D721Med (cell line): ENCODE results near the gene SCYL3.

ENCODE experiments used
- DNase-seq: peaks from one replicate; pipeline ENCODE4 v3.0.0; 2011; ENCODE audit warnings: low spot score; ENCODE audit not compliant: insufficient read length
- FAIRE-seq: peaks from 2 replicates; lab custom pipeline; 2011; peaks lifted over from hg19 to GRCh38; lab: Jason Lieb, UNC
- TF ChIP-seq, protein P1 (sequence below): IDR thresholded peaks from 2 replicates; pipeline ENCODE4 v1.5.1; 2012; ENCODE audit warnings: mild to moderate bottlenecking, control low read depth; ENCODE audit not compliant: insufficient read depth; ENCODE audit errors: missing control alignments

SCYL3 gene

DNA sequence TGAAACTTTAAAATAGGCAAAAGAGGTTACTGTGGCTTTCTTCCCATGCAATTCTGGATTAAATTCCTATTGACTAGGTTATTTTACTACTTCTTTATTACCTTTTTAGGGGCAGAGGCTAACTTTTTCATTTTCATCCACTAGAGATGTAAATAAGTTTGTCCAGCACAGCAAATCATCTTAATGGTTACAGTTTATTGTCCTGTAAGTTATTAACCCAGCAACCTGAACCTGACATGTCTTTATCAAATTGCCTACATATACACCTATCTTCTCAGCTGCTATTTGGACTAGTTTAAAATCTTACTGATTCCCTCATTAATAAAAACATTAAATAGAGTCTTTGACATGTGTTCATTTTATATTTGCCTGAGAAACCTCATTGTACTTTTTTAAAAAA lies 6.9 kb upstream of the SCYL3 start:
- DNase-seq = no peak
- FAIRE-seq = no peak
- TF ChIP-seq, protein P1, sequence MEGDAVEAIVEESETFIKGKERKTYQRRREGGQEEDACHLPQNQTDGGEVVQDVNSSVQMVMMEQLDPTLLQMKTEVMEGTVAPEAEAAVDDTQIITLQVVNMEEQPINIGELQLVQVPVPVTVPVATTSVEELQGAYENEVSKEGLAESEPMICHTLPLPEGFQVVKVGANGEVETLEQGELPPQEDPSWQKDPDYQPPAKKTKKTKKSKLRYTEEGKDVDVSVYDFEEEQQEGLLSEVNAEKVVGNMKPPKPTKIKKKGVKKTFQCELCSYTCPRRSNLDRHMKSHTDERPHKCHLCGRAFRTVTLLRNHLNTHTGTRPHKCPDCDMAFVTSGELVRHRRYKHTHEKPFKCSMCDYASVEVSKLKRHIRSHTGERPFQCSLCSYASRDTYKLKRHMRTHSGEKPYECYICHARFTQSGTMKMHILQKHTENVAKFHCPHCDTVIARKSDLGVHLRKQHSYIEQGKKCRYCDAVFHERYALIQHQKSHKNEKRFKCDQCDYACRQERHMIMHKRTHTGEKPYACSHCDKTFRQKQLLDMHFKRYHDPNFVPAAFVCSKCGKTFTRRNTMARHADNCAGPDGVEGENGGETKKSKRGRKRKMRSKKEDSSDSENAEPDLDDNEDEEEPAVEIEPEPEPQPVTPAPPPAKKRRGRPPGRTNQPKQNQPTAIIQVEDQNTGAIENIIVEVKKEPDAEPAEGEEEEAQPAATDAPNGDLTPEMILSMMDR = no peak

DNA sequence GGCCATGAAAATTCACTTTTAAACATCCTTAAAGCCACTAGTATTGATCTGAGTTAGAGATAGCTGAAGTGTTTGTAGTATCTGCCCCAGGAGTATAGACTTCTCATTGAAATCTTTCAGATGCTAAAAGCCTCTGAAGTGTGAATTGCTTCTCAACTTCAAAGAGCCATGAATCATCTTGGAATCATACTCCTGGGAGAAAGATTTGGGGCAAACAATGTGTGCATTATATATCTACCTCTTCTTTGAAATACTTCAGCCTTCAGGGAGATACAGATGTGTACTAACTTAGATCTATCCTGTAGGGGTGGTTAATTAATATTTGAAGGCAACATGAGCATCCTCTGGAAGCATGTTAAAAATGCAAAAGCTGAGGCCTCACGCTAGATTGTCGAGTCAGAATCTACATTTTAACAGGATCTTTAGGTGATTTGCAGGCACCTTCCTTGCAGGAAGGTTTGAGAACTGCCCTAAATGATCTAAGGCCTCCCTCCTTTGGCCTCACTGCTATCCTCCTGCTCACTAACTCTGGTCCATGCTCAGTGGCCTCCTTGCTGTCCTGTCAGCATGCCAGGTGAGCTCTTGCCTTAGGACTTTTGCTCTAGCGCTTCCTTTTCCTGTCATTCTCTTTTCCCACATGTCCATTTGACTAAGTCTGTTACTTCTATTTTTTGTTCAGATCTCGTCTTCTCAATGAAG lies 6.0 kb upstream of the SCYL3 start:
- no peak for DNase-seq
- FAIRE-seq = peak; percentile 38
- TF ChIP-seq, protein P1 = no peak

DNA sequence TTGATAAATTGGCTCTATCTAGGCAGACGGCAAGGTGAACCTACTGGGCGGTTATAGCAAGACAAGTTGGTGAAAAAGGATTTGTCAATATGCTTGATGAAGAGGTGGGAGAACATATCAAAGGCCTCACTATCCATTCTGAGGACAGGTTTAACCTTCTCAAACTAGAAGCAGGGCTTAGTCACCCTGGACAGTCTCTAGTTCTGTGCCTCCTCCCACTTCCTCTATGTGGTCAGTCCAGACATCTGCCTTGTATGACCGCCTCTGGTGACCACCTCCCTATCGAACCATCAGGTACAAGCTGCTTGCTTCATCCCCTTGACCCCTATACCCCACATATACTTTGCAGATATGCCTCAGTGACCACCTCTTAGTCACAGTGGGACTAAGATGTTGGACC lies 2.3 kb upstream of the SCYL3 start:
- no peak for DNase-seq

DNA sequence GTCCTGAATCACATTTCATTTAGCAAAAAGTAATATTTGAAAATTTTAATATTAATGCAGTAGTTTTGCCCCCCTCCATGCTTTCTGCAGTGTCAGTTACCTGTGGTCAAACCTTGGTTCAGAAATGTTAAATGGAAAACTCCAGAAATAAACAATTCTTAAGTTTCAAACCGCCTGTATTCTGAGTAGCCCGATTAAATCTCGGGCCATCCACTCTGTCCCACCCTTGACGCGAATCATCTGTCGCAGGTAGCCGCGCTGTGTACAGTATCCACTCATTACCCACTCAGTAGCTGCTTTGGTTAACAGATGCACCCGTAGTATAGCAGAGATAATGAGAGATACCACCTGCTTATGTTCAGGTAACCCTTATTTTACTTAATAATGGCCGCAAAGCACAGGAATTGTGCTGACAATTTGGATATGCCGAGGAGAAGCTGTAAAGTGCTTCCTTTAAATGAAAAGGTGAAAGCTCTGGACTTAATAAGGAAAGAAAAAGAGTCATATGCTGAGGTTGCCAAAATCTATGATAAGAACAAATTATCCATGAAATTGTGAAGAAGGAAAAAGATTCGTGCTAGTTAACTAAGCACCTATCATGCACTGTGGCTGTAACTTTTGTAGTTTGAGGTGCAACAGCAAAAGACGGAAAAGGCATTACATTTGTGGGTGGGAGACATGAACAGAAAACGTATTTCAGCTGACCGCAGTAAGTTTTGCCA lies 889 bp upstream of the SCYL3 start:
- TF ChIP-seq, protein P1 = no peak
- peak; percentile 66 for FAIRE-seq
- no peak for DNase-seq

More for the DNA sequence above, 2.3 kb upstream of the SCYL3 start:
- FAIRE-seq = no peak
- TF ChIP-seq, protein P1 = no peak

GRCh38 chr1:169892927-169893644 lies 610 bp downstream of the SCYL3 start:
- TF ChIP-seq, protein P1 = no peak
- no peak for FAIRE-seq
- DNase-seq = no peak

DNA sequence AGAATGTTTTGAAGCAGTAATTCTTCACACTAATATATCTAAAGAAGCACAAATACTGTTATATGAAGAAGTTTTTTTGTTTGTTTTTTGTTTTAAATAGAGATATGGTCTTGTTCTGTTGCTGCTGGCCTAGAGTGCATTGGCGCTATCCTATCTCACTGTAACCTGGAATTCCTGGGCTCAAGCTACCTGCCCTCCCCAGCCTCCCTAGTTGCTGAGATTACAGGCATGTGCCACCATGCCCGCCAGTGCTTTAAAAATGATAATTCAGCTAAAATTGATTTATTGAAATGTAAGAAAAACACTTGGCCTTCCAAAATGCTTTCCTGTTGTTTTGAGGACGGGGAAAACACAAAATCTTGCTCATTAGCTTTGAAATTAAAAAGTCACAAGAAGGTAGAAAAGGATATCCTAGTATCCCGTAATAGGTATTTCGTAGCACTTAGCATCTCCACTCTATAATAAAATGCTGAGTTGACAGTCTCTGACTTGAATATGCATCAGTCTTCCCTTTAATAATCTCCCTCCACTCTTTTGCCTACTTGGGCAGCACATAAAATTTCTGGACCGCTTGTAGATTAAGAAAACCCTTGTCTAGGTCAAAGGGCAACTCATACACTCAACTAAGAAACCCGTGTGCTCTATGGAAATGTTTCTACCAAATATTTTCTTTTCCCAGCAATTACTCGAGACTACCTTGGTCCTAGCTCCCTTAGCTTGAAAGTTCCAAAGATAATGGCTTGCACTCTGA lies 1.3 kb downstream of the SCYL3 start:
- FAIRE-seq = no peak
- TF ChIP-seq, protein P1 = no peak
- no peak for DNase-seq
